Activated naive CD4-positive, alpha-beta T cell treated with anti-CD3 and anti-CD28 coated beads, Interleukin-2, amount 50 U/mL, for 24 hours (primary cell): ENCODE results near the gene RBCK1.

Experiments used
- H3K27ac Mint-ChIP-seq: one replicate; pipeline ENCODE4 v1.8.0; 2021; ENCODE audit warnings: mild to moderate bottlenecking, mixed read lengths
- H3K27me3 Mint-ChIP-seq: one replicate; pipeline ENCODE4 v1.8.0; 2021; ENCODE audit warnings: mixed read lengths
- H3K36me3 Mint-ChIP-seq: one replicate; pipeline ENCODE4 v1.8.0; 2021; ENCODE audit warnings: mixed read lengths
- H3K4me1 Mint-ChIP-seq: one replicate; pipeline ENCODE4 v1.8.0; 2021; ENCODE audit warnings: mixed read lengths
- H3K4me3 Mint-ChIP-seq: one replicate; pipeline ENCODE4 v1.8.0; 2021; ENCODE audit warnings: mild to moderate bottlenecking, mixed read lengths
- H3K9me3 Mint-ChIP-seq: one replicate; pipeline ENCODE4 v1.8.0; 2021; ENCODE audit warnings: mixed read lengths

Gene RBCK1

DNA sequence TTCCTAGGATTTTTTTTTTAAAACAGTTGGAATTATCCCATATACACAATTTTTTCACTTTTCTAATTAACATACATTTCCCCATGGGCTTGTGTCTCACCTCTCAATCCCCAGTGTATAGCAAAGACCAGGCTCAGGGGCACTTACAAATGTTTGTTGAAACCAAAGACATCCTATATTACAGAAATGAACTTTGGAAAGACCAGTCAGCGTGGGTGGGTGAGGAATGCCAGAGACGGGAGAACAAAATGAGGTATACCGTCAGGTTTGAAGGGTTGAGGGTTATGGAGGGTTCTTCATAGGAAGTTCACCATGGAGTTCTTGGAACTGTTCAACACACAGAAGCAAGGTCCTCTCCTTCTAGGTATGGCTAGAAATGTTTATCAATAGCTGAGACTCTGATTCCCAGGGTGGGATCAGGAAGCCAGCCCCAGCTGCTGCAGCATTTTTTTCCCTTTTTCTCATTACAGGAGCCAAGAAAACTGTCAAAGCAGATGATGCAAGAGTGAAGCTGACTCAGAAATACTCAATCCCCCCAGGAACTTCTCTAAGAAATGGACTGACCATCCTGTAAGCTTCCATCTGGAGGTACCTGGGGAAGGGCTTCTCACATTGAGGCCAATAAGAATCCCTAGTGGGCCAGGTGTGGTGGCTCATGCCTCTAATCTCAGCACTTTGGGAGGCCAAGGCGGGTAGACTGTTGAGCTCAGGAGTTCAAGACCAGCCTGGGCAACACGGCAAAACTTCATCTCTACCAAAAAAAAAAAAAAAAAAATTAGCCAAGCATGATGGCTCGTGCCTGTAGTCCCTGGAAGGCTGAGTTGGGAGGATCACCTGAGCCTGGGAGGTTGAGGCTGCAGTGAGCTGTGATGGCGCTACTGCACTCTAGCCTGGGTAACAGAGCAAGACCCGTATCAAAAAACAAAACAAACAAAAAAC lies 70.2 kb downstream of the RBCK1 start:
- Mint-ChIP-seq H3K36me3 (no peaks in the 10 kb centered on the region), H3K9me3 (no peaks in the 10 kb centered on the region), H3K4me1 (peaks cover 32% of the 10 kb centered on the region), H3K4me3 (no peak overlapping the region), H3K27me3 (no peaks in the 10 kb centered on the region), H3K27ac (no peak overlapping the region)

DNA sequence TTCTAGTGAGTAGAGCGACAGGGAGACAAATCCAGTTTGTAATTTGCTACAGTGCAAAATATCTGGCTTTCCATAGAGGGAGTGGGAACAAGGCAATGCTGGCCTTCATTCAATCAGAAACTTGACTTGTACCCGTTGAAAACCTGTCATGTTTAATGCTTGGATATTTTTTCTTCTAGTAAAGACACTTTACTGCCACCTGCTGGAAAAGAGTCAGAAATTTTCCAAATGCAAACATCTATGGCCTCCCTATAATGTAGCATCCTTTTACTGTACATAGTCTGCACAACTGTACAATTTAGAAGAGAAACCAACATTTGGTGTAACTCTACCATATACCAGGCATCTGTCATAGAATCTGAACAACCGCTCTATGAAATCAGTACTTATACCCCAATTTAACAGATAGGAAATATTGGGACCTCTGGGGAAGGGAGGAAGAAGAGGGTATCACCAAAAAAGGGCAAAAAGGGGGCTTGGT lies 70.9 kb downstream of the RBCK1 start:
- Mint-ChIP-seq H3K36me3 (peaks cover under 1% of the 10 kb centered on the region), H3K9me3 (no peaks in the 10 kb centered on the region), H3K27ac (peak overlapping the region; percentile 82), H3K27me3 (no peaks in the 10 kb centered on the region), H3K4me1 (peaks cover 32% of the 10 kb centered on the region), H3K4me3 (no peak overlapping the region)

GRCh38 chr20:479487-479886 lies 71.4 kb downstream of the RBCK1 start:
- Mint-ChIP-seq H3K27ac (no peak overlapping the region), H3K36me3 (peaks cover 2% of the 10 kb centered on the region), H3K9me3 (no peaks in the 10 kb centered on the region), H3K4me3 (no peak overlapping the region), H3K4me1 (peaks cover 32% of the 10 kb centered on the region), H3K27me3 (no peaks in the 10 kb centered on the region)

GRCh38 chr20:480044-480443 lies 71.9 kb downstream of the RBCK1 start:
- H3K9me3 Mint-ChIP-seq, result no peaks in the 10 kb centered on the region
- H3K27me3 Mint-ChIP-seq, result no peaks in the 10 kb centered on the region
- peaks cover 28% of the 10 kb centered on the region for H3K4me1 Mint-ChIP-seq
- no peak overlapping the region for H3K4me3 Mint-ChIP-seq
- H3K36me3 Mint-ChIP-seq, result peaks cover 3% of the 10 kb centered on the region
- no peak overlapping the region for H3K27ac Mint-ChIP-seq

DNA sequence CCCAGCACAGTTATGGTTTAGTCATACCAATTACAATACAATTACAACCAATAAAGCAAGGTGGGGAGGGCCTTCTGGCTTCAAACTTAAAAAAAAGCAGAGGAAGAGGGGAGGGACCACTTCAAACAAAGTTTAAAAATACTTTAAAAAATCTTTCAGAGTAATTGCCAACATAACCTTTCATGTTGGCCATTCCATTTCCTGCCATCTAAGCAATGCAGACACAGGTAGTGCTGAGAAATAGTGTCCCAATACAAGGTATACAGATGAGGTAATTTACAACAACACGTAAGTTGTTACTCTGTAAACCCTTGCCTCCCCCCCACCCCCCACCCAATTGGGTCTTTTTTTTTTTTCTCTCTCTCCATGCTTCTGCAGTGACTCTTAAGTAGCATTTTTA lies 73.1 kb downstream of the RBCK1 start:
- no peaks in the 10 kb centered on the region for H3K9me3 Mint-ChIP-seq
- peaks cover 3% of the 10 kb centered on the region for H3K36me3 Mint-ChIP-seq
- H3K27me3 Mint-ChIP-seq, result no peaks in the 10 kb centered on the region
- peak overlapping the region; percentile 69 for H3K27ac Mint-ChIP-seq
- H3K4me1 Mint-ChIP-seq, result peaks cover 28% of the 10 kb centered on the region
- no peak overlapping the region for H3K4me3 Mint-ChIP-seq
